GM12864 (cell line): Measurements from ENCODE around the gene MMP13.
"Not testable (repeated sequence)": the region's sequence is repeated elsewhere in the genome, so short reads cannot be mapped to it uniquely, and the experiment has no call there.

Experiments used
- DNase-seq: peaks from one replicate; pipeline ENCODE4 v3.0.0-alpha.2; 2011; ENCODE audit warnings: low read depth
- H3K4me3 ChIP-seq: 2 replicates; pipeline ENCODE4 v1.5.1; 2011; ENCODE audit warnings: mild to moderate bottlenecking, low read depth, low read length, control low read depth
- CTCF ChIP-seq: IDR thresholded peaks from 2 replicates; pipeline ENCODE4 v1.5.1; 2011; ENCODE audit warnings: low read depth, mild to moderate bottlenecking, moderate library complexity, low read length, control low read depth, inconsistent platforms; ENCODE audit errors: missing control alignments

The MMP13 gene

GRCh38 chr11:102955624-102956023, at the start of gene MMP13:
MMP13 (minus strand) TSS chr11:102955732; CDS start chr11:102955705, 27 bp downstream.
- no peak within 1 kb of the TSS for H3K4me3 ChIP-seq
- DNase-seq = no peak
- TF ChIP-seq CTCF = no peak

- H3K4me3 ChIP-seq, DNase-seq: not testable (repeated sequence)
Observed at GRCh38 chr11:103004234-103004633, 48.7 kb upstream of the MMP13 start.

DNA sequence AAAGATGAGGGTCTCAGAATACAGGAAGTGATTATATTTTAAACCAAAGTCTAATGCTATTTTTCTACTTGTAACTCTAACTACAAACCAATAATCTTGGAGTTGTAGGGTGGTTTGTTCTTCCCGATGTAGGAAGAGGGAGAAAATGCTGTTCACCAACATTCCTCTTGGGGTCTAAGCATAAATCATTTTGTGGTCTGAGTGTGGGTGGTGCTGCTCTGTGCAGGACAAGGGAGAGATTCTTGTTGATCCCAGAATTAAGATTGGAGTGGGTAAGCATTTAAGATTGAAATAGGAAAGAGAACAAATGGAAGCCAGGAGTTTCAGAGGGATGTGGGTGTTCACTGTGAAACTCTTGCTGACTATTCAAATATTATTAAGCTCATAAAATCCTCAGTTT, 38.6 kb upstream of the MMP13 start:
- no peak for TF ChIP-seq CTCF
- no peak for DNase-seq

GRCh38 chr11:102991776-102992175, 36.2 kb upstream of the MMP13 start:
- no peak overlapping the region for H3K4me3 ChIP-seq
- no peak for DNase-seq
- TF ChIP-seq CTCF = no peak

More for the DNA sequence above, 38.6 kb upstream of the MMP13 start:
- no peak overlapping the region for H3K4me3 ChIP-seq

DNA sequence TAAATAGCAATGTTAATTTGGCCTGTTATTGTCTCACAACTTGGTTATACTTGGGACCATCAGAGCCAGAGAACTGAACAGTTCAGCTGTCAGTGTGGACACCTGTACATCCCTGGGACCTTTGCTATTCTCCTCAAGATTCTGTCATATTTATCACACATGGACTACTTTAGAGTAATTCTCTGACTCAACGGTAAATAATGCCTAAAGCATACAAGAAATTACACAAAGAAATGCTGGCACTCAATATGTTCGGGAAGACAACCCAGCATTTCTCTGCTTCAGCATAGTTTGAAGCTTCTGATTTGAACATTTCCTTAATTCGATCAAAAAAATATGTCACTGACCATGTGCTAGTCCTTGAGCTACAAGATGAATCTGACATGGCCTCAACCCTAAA, 34.6 kb upstream of the MMP13 start:
- no peak for TF ChIP-seq CTCF

DNA sequence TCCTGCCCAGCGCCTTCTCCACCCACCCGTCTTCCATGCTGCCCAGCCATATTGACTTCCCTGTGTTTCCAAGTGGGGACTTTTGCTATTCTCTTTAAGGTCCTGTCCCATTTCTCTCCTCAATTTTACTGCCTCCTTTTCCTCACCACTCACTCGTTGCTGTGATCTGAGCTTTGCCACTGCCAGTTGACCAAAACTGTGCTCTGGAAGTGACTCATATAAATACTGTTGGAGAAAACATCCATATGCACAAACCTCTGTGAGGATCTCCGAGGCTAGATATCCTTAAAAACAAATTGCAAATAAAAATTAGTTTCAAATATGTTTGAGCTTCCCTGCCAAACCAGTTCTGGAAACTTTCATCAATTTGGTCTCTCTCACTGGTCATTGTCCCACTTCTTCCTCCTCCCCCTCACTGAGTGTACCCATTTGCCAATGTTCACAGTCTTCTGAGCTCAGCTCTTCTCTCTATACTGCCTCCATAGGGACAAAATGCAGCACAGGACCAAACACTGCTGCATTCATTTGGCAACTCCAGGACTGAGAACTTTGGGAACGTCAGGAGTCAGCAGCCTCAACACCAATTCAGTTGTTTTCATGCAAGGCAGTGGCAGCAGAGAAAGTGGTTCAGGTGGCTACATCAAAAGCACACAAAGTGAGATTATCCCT, 34.0 kb upstream of the MMP13 start:
- no peak for TF ChIP-seq CTCF
- no peak overlapping the region for H3K4me3 ChIP-seq
- no peak for DNase-seq

More for the DNA sequence above, 34.6 kb upstream of the MMP13 start:
- DNase-seq = no peak
- no peak overlapping the region for H3K4me3 ChIP-seq

DNA sequence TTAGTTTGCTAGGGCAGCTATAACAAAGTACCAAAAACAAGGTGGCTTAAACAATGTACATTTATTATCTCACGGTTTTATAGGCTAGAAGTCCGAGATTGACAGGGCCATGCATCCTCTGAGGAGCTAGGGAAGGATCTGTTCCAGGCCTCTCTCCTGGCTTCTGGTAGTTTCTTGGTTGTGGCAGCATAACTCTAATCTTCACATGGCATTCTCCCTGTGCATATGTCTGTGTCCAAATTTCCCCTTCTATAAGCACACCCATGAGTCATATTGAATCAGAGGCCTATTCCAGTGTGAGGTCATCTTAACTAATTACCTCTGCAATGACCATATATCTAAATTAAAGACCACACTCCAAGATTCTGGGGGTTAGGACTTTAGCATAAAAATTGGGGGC, 31.3 kb upstream of the MMP13 start:
- DNase-seq = no peak
- TF ChIP-seq CTCF = no peak
- no peak overlapping the region for H3K4me3 ChIP-seq

DNA sequence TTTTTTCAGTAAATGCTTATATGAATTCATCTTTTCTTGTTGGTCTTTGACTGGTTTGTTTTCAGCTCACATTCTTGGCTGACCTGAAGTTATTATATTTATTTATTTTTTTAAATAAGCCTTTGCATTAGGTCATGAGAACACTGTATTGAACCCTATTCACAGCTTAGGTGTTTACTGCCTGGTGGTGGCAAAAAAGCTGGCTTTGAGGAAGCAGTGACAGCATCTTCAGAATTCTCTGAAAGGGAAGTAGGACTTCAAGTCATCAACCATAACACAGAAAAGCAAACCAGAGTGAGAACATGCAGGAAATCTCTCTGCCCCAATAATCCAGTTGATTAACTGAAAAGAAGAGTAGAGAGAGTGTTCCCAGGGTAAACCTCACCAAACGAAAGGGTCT, 30.3 kb upstream of the MMP13 start:
- TF ChIP-seq CTCF = no peak
- DNase-seq = no peak
- no peak overlapping the region for H3K4me3 ChIP-seq
